HG02884 (cell line): ENCODE data around the gene TMPRSS12.
"Not testable (repeated sequence)": the region's sequence is repeated elsewhere in the genome, so short reads cannot be mapped to it uniquely, and the experiment has no call there.

Source experiments
- ATAC-seq: cut with Tn5 transposase; IDR thresholded peaks from one replicate; pipeline ENCODE4 v1.9.1; 2021; ENCODE audit warnings: mild to moderate bottlenecking, moderate library complexity; ENCODE audit not compliant: unreplicated experiment

Gene TMPRSS12

DNA sequence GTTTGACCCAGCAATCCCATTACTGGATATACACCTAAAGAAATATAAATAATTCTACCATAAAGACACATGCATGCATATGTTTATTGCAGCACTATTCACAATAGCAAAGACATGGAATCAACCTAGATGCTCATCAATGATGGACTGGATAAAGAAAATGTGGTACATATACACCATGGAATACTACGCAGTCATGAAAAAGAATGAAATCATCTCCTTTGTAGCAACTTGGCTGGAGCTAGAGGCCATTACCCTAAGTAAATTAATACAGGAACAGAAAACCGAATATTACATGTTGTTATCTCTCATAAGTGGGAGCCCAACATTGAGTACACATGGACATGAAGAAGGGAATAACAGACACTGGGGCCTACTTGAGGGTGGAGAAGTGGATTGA is 13.0 kb downstream of the TMPRSS12 start:
- ATAC-seq, result not testable (repeated sequence)

GRCh38 chr12:50859621-50860310 is 17.0 kb downstream of the TMPRSS12 start:
- ATAC-seq, result no peak

- no peak for ATAC-seq
Observed at GRCh38 chr12:50862316-50862715, 19.6 kb downstream of the TMPRSS12 start.

- no peak for ATAC-seq
Observed at GRCh38 chr12:50865266-50865665, 22.5 kb downstream of the TMPRSS12 start.

- ATAC-seq, result not testable (repeated sequence)
Observed at GRCh38 chr12:50868881-50869280, 26.2 kb downstream of the TMPRSS12 start.

DNA sequence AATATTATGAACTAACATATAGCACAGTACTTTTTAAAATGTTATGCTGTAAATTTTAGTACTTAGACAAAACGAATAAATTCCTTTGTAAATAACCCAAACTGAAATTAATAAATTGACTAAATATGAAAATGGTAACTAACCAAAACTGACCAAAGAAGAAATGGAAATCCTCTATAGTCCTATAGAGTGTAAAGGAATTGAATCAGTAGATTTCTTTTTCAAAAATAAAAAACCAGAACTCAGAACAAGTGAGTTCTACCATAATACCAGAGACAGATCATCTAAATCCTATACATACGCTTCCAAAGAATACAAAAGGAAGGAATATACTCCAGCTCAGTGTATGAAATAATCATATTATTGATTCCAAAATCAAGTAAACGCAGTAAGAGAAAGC is 39.8 kb downstream of the TMPRSS12 start:
- no peak for ATAC-seq

DNA sequence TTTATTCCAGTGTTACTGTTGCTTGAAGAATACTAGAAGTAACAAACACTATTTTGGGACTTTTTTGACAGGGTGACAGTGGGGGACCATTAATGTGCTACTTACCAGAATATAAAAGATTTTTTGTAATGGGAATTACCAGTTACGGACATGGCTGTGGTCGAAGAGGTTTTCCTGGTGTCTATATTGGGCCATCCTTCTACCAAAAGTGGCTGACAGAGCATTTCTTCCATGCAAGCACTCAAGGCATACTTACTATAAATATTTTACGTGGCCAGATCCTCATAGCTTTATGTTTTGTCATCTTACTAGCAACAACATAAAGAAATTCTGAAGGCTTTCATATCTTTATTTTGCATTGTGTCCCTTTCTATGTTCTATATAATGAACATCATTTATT is 44.5 kb downstream of the TMPRSS12 start:
- ATAC-seq, result no peak

DNA sequence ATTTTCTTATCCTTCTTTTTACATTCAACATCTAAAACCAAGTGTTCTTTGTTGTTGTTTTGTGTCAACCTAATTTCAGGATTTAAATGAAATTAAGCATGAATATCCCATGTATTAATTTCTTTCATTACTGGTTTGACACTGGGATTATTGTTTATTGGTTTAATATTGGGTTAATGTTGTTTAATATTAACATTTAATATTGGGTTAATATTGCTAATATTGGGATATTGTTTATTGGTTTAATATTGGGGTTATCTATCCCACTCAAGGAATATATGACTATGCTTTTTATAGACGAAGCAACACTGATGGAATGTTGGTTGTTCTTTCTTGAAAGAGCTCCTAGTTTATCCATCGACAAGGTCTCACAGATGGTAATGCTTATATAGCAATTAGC is 45.9 kb downstream of the TMPRSS12 start:
- ATAC-seq, result no peak

- no peak for ATAC-seq
Observed at GRCh38 chr12:50894241-50894640, 51.5 kb downstream of the TMPRSS12 start.

- ATAC-seq, result no peak
Observed at GRCh38 chr12:50901685-50902113, 59.0 kb downstream of the TMPRSS12 start.

DNA sequence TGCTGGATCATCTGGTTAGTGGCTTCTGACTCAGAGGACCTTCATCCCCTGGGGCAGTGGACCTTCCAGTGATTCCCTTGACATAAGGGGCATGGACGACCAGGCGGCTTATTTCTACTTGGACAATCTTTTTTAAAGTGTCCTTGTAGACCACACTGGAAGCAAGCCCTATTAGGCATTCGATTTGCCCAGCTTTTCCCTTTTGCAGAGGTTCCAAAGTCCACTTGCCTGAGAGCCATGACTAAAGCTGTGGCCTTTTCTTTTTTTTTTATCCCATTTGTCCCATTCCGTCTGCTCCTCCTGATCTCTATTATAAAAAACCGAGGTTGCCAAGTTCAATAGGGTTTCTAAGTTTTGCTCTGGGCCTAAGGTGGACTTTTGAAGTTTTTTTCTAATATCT is 65.8 kb downstream of the TMPRSS12 start:
- ATAC-seq, result not testable (repeated sequence)

GRCh38 chr12:50912361-50912760 is 69.6 kb downstream of the TMPRSS12 start:
- ATAC-seq, result not testable (repeated sequence)

DNA sequence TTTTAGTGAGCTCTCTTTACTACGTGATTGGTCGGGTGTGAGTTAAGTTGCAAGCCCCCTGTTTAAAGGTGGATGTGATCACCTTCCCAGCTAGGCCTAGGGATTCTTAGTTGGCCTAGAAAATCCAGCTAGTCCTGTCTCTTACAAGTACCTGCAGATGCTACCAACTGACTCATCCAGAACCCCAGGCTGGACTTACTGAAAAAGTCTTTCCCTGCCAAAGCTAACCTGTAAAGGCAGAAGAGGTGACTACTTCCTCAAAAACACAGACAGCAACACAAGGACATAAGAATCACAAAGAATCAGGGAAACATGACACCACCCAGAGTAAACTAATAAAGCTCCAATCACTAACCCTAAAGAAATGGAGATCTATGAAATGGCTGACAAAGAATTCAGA is 70.5 kb downstream of the TMPRSS12 start:
- no peak for ATAC-seq

DNA sequence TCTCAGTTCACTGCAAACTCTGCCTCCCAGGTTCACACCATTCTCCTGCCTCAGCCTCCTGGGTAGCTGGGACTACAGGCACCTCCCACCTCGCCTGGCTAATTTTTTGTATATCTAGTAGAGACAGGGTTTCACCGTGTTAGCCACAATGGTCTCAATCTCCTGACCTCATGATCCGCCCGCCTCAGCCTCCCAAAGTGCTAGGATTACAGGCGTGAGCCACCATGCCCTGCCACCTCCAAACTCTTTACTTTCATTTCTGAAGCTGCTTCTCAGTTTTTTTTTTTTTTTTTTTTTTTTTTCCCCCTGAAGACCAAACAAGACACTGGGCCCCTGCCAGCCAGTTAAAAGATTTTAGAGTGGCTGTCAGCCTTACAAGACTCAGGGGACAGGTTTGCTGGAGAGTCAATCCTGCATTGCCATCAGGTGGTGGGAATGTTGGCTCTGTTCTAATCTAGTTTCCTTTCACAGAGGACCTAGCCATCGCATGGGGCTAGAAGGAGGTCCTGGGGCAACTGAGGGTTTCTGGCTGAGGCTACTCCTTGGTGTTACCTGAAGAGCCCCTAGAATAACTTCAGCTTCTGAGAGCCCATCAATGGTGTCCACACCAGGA is 72.3 kb downstream of the TMPRSS12 start:
- no peak for ATAC-seq

- no peak for ATAC-seq
Observed at GRCh38 chr12:50916292-50916691, 73.6 kb downstream of the TMPRSS12 start.

DNA sequence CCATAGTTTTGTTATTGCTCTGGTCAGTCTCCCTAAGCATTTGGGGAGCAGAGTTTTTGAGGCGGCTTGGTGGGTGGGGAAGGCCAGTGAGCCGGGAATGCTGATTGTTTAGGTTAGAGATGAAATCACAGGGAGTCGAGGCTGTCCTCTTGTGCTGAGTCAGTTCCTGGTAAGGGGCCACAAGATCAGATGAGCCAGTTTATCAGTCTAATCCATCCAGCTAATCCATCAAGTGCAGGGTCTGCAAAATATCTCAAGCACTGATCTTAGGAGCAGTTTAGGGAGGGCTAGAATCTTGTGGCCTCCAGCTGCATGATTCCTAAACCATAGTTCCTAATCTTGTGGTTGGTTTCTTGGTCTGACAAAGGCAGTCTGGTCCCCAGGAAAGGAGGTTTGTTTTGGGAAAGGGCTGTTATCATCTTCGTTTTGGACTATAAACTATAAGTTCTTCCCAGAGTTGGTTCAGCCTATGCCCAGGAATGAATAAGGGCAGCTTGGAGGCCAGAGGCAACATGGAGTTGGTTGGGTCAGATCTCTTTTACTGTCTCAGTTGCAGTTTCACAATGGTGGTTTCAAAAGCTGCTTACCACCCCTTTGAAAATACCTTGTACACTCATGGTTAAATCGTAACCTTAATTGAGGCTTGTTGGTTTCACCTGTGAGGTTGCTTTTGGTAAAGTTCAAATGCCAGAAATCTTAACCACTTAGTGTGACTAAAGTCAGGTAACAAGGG is 76.0 kb downstream of the TMPRSS12 start:
- no peak for ATAC-seq

GRCh38 chr12:50922820-50923219 is 80.1 kb downstream of the TMPRSS12 start:
- ATAC-seq, result no peak

- no peak for ATAC-seq
Observed at GRCh38 chr12:50923361-50924130, 80.8 kb downstream of the TMPRSS12 start.

DNA sequence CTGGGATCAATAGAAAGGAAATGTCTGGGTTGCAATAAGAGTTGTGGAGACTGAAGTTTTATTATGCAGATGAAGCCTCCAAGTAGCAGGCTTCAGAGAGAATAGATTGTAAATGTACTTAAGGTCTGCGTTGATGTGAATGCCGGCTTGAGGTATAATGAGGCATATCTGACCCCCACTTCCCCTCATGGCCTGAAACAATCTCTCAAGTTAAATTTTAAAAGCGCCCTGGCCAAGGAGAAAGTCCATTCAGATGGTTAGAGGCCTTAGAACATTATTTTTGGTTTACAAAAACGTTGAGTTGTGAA is 81.4 kb downstream of the TMPRSS12 start:
- ATAC-seq, result no peak

- peak; percentile 78 for ATAC-seq
Observed at GRCh38 chr12:50924439-50925341, 82.0 kb downstream of the TMPRSS12 start.

DNA sequence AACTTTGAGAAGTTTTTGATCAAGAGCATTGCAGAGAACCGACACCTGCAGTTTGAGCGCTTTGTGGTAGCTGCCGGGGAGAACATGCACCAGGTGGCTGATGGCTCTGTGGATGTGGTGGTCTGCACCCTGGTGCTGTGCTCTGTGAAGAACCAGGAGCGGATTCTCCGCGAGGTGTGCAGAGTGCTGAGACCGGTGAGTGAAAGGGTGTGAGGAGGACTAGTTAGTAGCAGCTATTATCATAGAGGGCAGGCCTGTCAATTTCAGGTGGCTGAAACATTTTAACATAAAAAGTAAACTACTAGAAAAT is 82.6 kb downstream of the TMPRSS12 start:
- ATAC-seq, result no peak
